ENCODE measurements around the gene BPIFB1. TPM values are rescaled to one million over a fixed set of nuclear protein-coding genes. Genes with fewer than 3 reads are reported as not detected.

The BPIFB1 gene
- total and polyA plus RNA-seq, 10 of the 15 experiments (the other 5 are each of a cell fraction or from before 2014, with no cell fraction given): 0.13 TPM; not detected in 9

DNA sequence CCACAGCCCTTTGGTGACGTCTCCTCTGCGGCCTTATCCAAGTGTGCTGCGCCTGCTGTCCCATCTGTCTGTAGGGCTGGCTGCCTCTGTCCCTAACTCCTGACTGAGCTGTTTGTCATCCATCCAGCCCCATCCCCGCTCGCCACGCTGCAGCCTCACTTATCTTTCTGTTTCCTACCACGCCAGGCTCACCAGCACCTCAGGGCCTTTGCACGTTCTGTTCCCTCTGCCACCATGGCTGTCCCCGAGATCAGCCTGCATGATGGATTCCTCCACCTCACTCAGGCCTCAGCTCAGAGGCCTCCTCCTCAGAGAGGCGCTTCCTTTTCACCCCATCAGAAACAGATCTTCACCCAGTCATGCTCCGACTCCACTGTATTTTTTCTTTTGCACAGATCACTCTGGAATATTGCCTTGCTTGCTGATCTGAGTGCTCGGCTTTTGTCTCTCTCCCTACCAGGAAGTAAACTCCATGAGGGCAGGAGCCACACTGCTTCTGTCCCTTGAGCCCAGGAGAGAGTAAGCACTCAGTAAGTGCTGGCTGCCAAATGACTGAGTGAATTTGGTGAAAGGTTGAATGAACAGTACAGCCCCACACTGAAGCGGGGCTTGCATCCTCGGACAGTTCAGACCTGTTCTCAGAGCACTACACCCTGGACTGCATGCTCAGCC, 34.5 kb downstream of the BPIFB1 start (continued):
- TF ChIP-seq, protein P1, sequence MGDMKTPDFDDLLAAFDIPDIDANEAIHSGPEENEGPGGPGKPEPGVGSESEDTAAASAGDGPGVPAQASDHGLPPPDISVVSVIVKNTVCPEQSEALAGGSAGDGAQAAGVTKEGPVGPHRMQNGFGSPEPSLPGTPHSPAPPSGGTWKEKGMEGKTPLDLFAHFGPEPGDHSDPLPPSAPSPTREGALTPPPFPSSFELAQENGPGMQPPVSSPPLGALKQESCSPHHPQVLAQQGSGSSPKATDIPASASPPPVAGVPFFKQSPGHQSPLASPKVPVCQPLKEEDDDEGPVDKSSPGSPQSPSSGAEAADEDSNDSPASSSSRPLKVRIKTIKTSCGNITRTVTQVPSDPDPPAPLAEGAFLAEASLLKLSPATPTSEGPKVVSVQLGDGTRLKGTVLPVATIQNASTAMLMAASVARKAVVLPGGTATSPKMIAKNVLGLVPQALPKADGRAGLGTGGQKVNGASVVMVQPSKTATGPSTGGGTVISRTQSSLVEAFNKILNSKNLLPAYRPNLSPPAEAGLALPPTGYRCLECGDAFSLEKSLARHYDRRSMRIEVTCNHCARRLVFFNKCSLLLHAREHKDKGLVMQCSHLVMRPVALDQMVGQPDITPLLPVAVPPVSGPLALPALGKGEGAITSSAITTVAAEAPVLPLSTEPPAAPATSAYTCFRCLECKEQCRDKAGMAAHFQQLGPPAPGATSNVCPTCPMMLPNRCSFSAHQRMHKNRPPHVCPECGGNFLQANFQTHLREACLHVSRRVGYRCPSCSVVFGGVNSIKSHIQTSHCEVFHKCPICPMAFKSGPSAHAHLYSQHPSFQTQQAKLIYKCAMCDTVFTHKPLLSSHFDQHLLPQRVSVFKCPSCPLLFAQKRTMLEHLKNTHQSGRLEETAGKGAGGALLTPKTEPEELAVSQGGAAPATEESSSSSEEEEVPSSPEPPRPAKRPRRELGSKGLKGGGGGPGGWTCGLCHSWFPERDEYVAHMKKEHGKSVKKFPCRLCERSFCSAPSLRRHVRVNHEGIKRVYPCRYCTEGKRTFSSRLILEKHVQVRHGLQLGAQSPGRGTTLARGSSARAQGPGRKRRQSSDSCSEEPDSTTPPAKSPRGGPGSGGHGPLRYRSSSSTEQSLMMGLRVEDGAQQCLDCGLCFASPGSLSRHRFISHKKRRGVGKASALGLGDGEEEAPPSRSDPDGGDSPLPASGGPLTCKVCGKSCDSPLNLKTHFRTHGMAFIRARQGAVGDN (IDR thresholded peaks at IDR 0.05): no peak
- TF ChIP-seq FOS (IDR thresholded peaks at IDR 0.05; ENCODE audit: borderline replicate concordance, extremely low read depth, insufficient read length) (no peak), HDAC2 (IDR thresholded peaks at IDR 0.05) (no peak)

DNA sequence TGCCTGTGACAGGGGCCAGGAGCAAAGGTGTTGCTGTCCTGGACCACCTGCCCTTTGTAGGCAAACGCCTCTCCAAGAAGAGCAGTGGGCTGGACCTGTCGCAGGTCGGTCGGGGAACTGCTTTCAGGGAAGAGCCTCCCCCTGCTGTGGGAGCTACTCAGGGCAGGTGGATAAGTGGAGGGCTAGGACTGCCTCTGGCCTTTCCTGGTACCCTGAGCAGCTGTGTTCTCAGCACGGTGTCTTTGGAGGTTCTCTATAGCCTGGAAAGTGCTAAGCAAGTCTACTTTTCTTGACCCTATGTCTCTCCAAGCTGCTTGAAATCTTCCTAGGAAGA, 35.0 kb downstream of the BPIFB1 start:
- WGBS (ENCODE audit: insufficient coverage, insufficient replicate concordance, low lambda C conversion rate, missing lambda C conversion rate): 59% methylated on average over 5 of the region's 5 CpGs
- ChIA-PET POLR2A (no interaction called here), RAD21 (ENCODE audit: unreplicated experiment) (no interaction called here), CTCF (no interaction called here), SMC1A (ENCODE audit: uncharacterized antibody, unreplicated experiment) (no interaction called here)
- ATAC-seq (no peak), DNase-seq (ENCODE audit: low read depth, low spot score) (no peak), FAIRE-seq (no peak)
- H4K20me1 ChIP-seq (ENCODE audit: control insufficient read depth, insufficient read depth): no peaks in the 10 kb centered on the region
- no peaks in the 10 kb centered on the region for H3K36me3 ChIP-seq (ENCODE audit: control insufficient read depth in 2 of 2, insufficient read depth in 2 of 2, low read length in 1 of 2)
- no peak overlapping the region for H2AFZ ChIP-seq (ENCODE audit: control insufficient read depth, low read depth, low read length)
- peaks cover 6 to 8% of the 10 kb centered on the region in 2 experiments; a peak in 3 of 4 replicates for H3K27me3 ChIP-seq (replicated peaks in 1 of 2; ENCODE audit: control insufficient read depth in 2 of 2, insufficient read depth in 2 of 2, low read length in 1 of 2)
- intact Hi-C loops (cut with micrococcal nuclease; ENCODE audit: unreplicated experiment) (no loop called here), in situ Hi-C loops (cut with MboI) (no loop called here)
- no peak overlapping the region for H3K9ac ChIP-seq (ENCODE audit: control insufficient read depth, insufficient read depth, low read length)
- no peak overlapping the region for H3K4me3 ChIP-seq
- H3K27ac ChIP-seq (ENCODE audit: control insufficient read depth, insufficient read depth): no peak overlapping the region
- BruUV-seq (replicated peaks): no TSS peak
- H3K79me2 ChIP-seq (ENCODE audit: control insufficient read depth, insufficient read depth, low read length): no peaks in the 10 kb centered on the region
- no peaks in the 10 kb centered on the region for H3K4me1 ChIP-seq (ENCODE audit: control insufficient read depth, insufficient read depth, low read length)
- no peak overlapping the region for H3K4me2 ChIP-seq (ENCODE audit: control insufficient read depth, insufficient read depth)
- no peaks in the 10 kb centered on the region for H3K9me3 ChIP-seq (replicated peaks; ENCODE audit: control insufficient read depth, insufficient read depth, low read length)
- no peak for TF ChIP-seq YBX1 (IDR thresholded peaks at IDR 0.05)
- TF ChIP-seq ZSCAN29 (IDR thresholded peaks at IDR 0.05): no peak
- no peak for TF ChIP-seq EED (IDR thresholded peaks at IDR 0.05; ENCODE audit: low read depth)
- TF ChIP-seq, protein P2, sequence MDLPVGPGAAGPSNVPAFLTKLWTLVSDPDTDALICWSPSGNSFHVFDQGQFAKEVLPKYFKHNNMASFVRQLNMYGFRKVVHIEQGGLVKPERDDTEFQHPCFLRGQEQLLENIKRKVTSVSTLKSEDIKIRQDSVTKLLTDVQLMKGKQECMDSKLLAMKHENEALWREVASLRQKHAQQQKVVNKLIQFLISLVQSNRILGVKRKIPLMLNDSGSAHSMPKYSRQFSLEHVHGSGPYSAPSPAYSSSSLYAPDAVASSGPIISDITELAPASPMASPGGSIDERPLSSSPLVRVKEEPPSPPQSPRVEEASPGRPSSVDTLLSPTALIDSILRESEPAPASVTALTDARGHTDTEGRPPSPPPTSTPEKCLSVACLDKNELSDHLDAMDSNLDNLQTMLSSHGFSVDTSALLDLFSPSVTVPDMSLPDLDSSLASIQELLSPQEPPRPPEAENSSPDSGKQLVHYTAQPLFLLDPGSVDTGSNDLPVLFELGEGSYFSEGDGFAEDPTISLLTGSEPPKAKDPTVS (IDR thresholded peaks at IDR 0.05; ENCODE audit: low read depth, low read length): no peak
- TF ChIP-seq TARDBP (IDR thresholded peaks at IDR 0.05; ENCODE audit: borderline replicate concordance): no peak
- TF ChIP-seq, protein P3, sequence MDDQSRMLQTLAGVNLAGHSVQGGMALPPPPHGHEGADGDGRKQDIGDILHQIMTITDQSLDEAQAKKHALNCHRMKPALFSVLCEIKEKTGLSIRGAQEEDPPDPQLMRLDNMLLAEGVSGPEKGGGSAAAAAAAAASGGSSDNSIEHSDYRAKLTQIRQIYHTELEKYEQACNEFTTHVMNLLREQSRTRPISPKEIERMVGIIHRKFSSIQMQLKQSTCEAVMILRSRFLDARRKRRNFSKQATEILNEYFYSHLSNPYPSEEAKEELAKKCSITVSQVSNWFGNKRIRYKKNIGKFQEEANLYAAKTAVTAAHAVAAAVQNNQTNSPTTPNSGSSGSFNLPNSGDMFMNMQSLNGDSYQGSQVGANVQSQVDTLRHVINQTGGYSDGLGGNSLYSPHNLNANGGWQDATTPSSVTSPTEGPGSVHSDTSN (IDR thresholded peaks at IDR 0.05; ENCODE audit: insufficient replicate concordance, low read depth, low read length): no peak
- TF ChIP-seq, protein P4, sequence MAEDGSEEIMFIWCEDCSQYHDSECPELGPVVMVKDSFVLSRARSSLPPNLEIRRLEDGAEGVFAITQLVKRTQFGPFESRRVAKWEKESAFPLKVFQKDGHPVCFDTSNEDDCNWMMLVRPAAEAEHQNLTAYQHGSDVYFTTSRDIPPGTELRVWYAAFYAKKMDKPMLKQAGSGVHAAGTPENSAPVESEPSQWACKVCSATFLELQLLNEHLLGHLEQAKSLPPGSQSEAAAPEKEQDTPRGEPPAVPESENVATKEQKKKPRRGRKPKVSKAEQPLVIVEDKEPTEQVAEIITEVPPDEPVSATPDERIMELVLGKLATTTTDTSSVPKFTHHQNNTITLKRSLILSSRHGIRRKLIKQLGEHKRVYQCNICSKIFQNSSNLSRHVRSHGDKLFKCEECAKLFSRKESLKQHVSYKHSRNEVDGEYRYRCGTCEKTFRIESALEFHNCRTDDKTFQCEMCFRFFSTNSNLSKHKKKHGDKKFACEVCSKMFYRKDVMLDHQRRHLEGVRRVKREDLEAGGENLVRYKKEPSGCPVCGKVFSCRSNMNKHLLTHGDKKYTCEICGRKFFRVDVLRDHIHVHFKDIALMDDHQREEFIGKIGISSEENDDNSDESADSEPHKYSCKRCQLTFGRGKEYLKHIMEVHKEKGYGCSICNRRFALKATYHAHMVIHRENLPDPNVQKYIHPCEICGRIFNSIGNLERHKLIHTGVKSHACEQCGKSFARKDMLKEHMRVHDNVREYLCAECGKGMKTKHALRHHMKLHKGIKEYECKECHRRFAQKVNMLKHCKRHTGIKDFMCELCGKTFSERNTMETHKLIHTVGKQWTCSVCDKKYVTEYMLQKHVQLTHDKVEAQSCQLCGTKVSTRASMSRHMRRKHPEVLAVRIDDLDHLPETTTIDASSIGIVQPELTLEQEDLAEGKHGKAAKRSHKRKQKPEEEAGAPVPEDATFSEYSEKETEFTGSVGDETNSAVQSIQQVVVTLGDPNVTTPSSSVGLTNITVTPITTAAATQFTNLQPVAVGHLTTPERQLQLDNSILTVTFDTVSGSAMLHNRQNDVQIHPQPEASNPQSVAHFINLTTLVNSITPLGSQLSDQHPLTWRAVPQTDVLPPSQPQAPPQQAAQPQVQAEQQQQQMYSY (CRISPR knock-in tag; IDR thresholded peaks at IDR 0.05): no peak
